T-helper 22 cell (primary cell): ENCODE data around the gene APBA1.
"Not testable (repeated sequence)": the region's sequence is repeated elsewhere in the genome, so short reads cannot be mapped to it uniquely, and the experiment has no call there.

ENCODE experiments used
- DNase-seq: peaks from one replicate; pipeline ENCODE4 v3.0.0-alpha.2; 2020; ENCODE audit warnings: low read depth

APBA1 gene

GRCh38 chr9:69605406-69605805, 66.8 kb downstream of the APBA1 start:
- no peak for DNase-seq

GRCh38 chr9:69604568-69605219, 67.5 kb downstream of the APBA1 start:
- DNase-seq = no peak

GRCh38 chr9:69603656-69604055, 68.5 kb downstream of the APBA1 start:
- no peak for DNase-seq

GRCh38 chr9:69602773-69603172, 69.4 kb downstream of the APBA1 start:
- DNase-seq = no peak

- DNase-seq = no peak
Measured at GRCh38 chr9:69601698-69602097, 70.5 kb downstream of the APBA1 start.

GRCh38 chr9:69600314-69601047, 71.7 kb downstream of the APBA1 start:
- DNase-seq = no peak

GRCh38 chr9:69599232-69599971, 72.8 kb downstream of the APBA1 start:
- no peak for DNase-seq

- DNase-seq = not testable (repeated sequence)
Measured at GRCh38 chr9:69596906-69597305, 75.3 kb downstream of the APBA1 start.

GRCh38 chr9:69594180-69594579, 78.0 kb downstream of the APBA1 start:
- no peak for DNase-seq

- DNase-seq = no peak
Measured at GRCh38 chr9:69593756-69594155, 78.4 kb downstream of the APBA1 start.

- DNase-seq = no peak
Measured at GRCh38 chr9:69593301-69593700, 78.9 kb downstream of the APBA1 start.

- DNase-seq = no peak
Measured at GRCh38 chr9:69590266-69590665, 81.9 kb downstream of the APBA1 start.

- no peak for DNase-seq
Measured at GRCh38 chr9:69589156-69589555, 83.0 kb downstream of the APBA1 start.

GRCh38 chr9:69585571-69585970, 86.6 kb downstream of the APBA1 start:
- no peak for DNase-seq

GRCh38 chr9:69584759-69585158, 87.4 kb downstream of the APBA1 start:
- no peak for DNase-seq

GRCh38 chr9:69583645-69584234, 88.4 kb downstream of the APBA1 start:
- DNase-seq = no peak

GRCh38 chr9:69582544-69583297, 89.5 kb downstream of the APBA1 start:
- no peak for DNase-seq

- DNase-seq = no peak
Measured at GRCh38 chr9:69582018-69582417, 90.2 kb downstream of the APBA1 start.

GRCh38 chr9:69580582-69581214, 91.5 kb downstream of the APBA1 start:
- DNase-seq = no peak

- DNase-seq = no peak
Measured at GRCh38 chr9:69579760-69580581, 92.2 kb downstream of the APBA1 start.
